Stomach (tissue), 4 donors: ENCODE data around the gene NGLY1.

Source experiments
- EP300 ChIP-seq: sonication (generic); formaldehyde crosslinking; IDR thresholded peaks from one replicate; pipeline ENCODE4 v1.6.1; 2017; ENCODE audit warnings: antibody characterized with exemption
- TF ChIP-seq, protein P1 (sequence below), 7 experiments: fragments of 450-650 bp in 4 of 7; fragments of 200-600 bp in 3 of 7; sonication (generic) in 3 of 7; IDR thresholded peaks; one replicate each; pipeline ENCODE4 v1.5.1; 2016 to 2019; ENCODE audit warnings: antibody characterized with exemption in 7 of 7, control low read depth in 2 of 7, mild to moderate bottlenecking in 1 of 7

DNA sequence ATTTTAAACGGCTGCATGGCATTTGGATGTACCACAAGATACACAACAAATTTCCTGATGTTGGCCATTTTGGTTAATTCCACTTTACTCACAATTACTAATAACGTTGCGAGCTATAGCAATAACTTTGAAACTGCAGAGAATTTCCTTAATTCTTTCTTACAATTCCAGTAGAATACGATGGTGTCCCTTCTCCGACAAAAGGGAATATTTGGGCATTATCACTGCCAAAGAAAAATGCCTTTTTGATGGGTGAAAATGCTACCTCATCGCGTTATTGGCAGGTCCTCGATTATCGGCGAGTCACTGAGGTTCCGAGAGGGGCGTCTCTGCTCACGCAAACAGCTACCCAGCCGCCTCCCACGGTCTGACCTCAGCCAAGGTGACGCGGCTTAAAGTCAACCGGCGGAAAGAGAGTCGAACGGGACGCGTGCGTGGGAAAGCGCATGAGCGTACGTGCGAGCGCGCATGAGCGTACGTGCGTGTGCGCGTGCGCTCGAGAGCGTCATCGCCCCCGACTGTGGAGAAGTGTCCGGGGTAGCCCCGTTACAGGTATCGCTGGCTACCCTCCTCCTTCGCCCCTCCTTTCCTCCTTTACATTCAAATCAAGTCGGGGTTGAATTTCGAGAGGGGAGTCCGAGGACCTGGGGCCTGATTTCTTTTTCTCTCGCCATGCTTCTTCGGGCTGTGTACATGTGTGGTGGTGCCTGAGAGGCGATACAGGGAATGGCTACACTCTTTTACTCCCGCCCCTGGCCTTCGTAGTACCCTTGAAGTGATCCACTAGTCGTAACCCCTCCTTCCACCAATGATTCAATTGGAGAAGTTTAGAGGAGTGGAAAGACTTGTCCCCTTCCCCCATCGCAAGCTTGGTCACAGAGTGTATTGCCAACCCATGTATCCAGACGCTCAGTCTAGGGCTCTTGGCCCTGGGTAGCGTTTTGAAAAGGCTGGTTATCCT, 6.6 kb upstream of the NGLY1 start, which contains the start of gene OXSM:
- TF ChIP-seq, protein P1, sequence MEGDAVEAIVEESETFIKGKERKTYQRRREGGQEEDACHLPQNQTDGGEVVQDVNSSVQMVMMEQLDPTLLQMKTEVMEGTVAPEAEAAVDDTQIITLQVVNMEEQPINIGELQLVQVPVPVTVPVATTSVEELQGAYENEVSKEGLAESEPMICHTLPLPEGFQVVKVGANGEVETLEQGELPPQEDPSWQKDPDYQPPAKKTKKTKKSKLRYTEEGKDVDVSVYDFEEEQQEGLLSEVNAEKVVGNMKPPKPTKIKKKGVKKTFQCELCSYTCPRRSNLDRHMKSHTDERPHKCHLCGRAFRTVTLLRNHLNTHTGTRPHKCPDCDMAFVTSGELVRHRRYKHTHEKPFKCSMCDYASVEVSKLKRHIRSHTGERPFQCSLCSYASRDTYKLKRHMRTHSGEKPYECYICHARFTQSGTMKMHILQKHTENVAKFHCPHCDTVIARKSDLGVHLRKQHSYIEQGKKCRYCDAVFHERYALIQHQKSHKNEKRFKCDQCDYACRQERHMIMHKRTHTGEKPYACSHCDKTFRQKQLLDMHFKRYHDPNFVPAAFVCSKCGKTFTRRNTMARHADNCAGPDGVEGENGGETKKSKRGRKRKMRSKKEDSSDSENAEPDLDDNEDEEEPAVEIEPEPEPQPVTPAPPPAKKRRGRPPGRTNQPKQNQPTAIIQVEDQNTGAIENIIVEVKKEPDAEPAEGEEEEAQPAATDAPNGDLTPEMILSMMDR (IDR thresholded peaks at IDR 0.05), result no peak
- peak; percentile 73 for TF ChIP-seq EP300
